ENCODE measurements around the gene FCN1. TPM values are rescaled to one million over a fixed set of nuclear protein-coding genes. Genes with fewer than 3 reads are reported as not detected.

Gene FCN1
- total RNA-seq, 1 donor from 2014 or later: not detected

DNA sequence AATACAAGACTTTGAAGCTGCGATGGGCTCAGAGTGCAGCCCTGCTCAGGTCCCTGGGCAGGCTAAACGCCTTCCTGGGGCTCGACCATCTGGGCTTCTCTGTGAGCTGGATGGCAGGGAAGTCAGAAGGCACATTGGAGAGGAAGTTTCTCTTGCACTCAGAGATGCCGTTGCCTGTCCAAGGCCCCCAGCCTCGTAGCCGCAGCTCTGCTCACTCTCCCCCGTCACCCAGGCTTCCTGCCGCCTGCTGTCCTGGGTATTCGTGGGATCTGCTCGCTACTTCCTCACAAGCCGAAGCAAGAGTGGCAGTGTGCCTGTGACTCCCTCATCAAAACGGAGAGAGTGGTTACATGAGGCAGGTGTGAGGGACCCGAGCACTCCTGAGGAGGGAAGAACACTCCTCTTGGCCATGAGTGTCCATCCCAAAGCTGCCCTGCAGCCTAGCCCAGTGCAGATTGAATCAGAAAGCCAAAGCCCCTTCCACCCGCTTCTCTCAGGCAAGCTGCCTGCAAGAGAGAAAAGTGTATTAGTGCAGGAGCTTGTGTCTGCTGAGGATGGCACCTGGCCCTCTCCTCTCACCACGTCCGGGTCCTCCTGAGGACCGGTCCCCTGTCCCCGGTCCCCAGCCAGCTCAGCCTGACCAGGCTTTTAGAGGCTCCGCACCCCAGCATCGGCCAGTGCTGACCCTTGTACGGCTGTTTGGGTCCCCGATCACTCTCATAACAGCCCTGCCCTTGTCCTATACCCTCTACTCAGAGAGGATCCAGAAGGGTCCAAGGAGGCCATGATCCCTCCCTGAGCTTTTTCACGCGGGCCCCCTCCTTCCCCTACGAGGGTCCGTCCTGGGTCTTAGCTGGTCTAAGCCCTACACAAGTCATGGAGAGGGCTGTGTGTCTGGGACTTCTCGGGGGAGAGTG lies 29.8 kb downstream of the FCN1 start:
- no peak for DNase-seq (ENCODE audit: low spot score, unreplicated experiment)
- Mint-ChIP-seq H3K27ac (no peak overlapping the region), H3K4me1 (ENCODE audit: low read depth) (no peaks in the 10 kb centered on the region), H3K9me3 (ENCODE audit: low read depth) (no peaks in the 10 kb centered on the region), H3K27me3 (peaks cover 16% of the 10 kb centered on the region), H3K36me3 (ENCODE audit: insufficient read depth) (no peaks in the 10 kb centered on the region), H3K4me3 (ENCODE audit: low read depth) (no peak overlapping the region)
- TF ChIP-seq, protein P1, sequence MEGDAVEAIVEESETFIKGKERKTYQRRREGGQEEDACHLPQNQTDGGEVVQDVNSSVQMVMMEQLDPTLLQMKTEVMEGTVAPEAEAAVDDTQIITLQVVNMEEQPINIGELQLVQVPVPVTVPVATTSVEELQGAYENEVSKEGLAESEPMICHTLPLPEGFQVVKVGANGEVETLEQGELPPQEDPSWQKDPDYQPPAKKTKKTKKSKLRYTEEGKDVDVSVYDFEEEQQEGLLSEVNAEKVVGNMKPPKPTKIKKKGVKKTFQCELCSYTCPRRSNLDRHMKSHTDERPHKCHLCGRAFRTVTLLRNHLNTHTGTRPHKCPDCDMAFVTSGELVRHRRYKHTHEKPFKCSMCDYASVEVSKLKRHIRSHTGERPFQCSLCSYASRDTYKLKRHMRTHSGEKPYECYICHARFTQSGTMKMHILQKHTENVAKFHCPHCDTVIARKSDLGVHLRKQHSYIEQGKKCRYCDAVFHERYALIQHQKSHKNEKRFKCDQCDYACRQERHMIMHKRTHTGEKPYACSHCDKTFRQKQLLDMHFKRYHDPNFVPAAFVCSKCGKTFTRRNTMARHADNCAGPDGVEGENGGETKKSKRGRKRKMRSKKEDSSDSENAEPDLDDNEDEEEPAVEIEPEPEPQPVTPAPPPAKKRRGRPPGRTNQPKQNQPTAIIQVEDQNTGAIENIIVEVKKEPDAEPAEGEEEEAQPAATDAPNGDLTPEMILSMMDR (IDR thresholded peaks at IDR 0.05; ENCODE audit: unreplicated experiment): no peak

DNA sequence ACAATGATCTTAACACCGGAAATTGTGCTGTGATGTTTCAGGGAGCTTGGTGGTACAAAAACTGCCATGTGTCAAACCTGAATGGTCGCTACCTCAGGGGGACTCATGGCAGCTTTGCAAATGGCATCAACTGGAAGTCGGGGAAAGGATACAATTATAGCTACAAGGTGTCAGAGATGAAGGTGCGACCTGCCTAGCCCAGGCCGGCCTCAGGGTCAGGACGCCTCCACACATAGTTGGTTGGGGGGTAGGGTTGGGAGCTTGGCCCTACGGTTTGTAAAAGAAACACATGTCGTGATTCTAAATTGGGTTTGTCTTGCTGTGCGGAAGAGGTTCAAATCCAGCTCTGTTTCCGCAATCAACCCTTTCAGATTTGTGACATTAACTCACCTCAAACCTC lies 30.5 kb downstream of the FCN1 start:
- no peaks in the 10 kb centered on the region for H3K4me1 Mint-ChIP-seq (ENCODE audit: low read depth)
- H3K4me3 Mint-ChIP-seq (ENCODE audit: low read depth): no peak overlapping the region
- H3K9me3 Mint-ChIP-seq (ENCODE audit: low read depth): no peaks in the 10 kb centered on the region
- TF ChIP-seq, protein P1 (IDR thresholded peaks at IDR 0.05; ENCODE audit: unreplicated experiment): no peak
- no peak for DNase-seq (ENCODE audit: low spot score, unreplicated experiment)
- H3K27me3 Mint-ChIP-seq: peaks cover 16% of the 10 kb centered on the region
- H3K36me3 Mint-ChIP-seq (ENCODE audit: insufficient read depth): no peaks in the 10 kb centered on the region
- no peak overlapping the region for H3K27ac Mint-ChIP-seq

DNA sequence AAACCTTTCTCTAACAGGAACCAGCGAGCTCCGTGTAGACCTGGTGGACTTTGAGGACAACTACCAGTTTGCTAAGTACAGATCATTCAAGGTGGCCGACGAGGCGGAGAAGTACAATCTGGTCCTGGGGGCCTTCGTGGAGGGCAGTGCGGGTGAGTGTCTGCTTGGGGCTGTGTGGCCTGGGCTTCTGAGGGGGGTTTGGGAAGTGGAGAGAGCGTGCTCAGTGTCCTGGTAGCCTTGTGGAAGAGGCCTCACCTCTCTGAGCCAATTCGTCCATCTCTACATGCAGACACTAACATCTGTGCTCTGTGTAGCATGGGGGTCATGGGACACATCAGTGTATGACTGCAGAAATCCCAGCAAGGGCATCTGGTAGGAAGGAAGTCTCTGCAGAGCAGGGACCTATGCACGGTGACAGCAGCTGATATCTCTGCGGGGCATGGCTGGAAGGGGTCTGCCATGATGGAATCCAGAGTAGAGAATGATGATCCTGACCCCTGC lies 31.2 kb downstream of the FCN1 start:
- Mint-ChIP-seq H3K9me3 (ENCODE audit: low read depth) (no peaks in the 10 kb centered on the region), H3K4me3 (ENCODE audit: low read depth) (no peak overlapping the region), H3K36me3 (ENCODE audit: insufficient read depth) (no peaks in the 10 kb centered on the region), H3K4me1 (ENCODE audit: low read depth) (no peaks in the 10 kb centered on the region), H3K27ac (no peak overlapping the region), H3K27me3 (peaks cover 14% of the 10 kb centered on the region)
- TF ChIP-seq, protein P1 (IDR thresholded peaks at IDR 0.05; ENCODE audit: unreplicated experiment): no peak
- DNase-seq (ENCODE audit: low spot score, unreplicated experiment): no peak

DNA sequence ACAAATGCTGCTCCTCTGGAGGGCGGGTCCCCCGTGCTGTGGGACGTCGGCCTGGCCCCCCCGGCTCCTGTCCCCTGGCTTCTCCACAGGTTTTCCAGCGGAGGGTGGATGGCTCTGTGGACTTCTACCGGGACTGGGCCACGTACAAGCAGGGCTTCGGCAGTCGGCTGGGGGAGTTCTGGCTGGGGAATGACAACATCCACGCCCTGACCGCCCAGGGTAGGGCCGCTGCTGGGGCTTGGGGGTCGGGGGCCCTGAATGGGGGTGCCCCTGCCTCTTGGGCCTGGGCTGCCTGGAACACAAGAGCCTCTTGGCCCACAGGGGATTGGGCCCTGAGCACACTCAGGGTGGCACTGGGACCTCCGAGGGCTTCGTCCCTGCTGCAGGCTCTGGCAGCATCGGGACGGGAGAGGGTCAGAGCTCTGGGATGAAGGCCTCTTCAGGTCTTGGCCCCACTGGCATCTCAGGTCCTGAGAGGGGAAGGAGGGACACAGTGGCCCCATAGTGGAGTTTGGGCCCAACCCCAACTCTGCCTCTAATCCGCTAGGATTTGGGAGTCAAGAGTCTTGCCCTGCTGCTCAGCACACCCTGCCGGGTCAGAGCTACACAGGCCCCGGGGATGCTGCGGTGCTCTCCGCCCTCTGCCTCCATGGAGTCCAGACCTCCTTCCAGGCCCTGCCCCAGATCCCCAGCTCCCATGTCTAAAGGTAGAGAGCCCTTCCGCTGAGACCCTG lies 31.9 kb downstream of the FCN1 start:
- H3K27me3 Mint-ChIP-seq: peaks cover 10% of the 10 kb centered on the region
- H3K36me3 Mint-ChIP-seq (ENCODE audit: insufficient read depth): no peaks in the 10 kb centered on the region
- H3K4me1 Mint-ChIP-seq (ENCODE audit: low read depth): no peaks in the 10 kb centered on the region
- H3K4me3 Mint-ChIP-seq (ENCODE audit: low read depth): no peak overlapping the region
- H3K27ac Mint-ChIP-seq: no peak overlapping the region
- no peak for DNase-seq (ENCODE audit: low spot score, unreplicated experiment)
- TF ChIP-seq, protein P1 (IDR thresholded peaks at IDR 0.05; ENCODE audit: unreplicated experiment): no peak
- no peaks in the 10 kb centered on the region for H3K9me3 Mint-ChIP-seq (ENCODE audit: low read depth)

DNA sequence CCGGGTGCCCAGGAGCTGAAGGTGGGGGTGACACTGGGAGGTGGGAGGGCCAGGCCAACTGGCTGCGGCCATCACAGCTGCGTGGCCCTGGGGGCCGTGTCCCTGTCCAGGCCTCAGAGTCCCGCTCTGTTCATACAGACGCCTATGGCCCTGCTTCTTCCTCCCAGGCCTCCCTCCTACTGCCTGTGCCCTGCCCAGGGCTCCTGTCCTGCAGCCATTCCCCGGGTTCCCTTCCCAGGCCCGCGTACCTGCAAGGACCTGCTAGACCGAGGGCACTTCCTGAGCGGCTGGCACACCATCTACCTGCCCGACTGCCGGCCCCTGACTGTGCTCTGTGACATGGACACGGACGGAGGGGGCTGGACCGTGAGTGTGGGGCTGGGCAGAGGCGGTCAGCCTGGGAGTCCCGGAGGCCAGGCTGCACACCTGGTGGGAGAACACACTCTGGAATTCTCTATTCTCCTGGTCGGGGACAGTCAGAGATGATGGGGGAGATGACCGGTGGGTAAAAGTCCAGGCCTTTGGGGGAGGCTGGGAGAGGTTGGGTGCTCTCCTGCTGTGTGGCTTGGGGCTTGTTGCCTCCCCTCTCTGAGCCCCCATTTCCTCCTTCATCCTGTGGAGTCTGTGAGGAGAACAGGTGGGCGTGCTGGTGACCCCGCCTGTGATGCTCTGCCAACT lies 32.6 kb downstream of the FCN1 start:
- H3K27ac Mint-ChIP-seq: no peak overlapping the region
- DNase-seq (ENCODE audit: low spot score, unreplicated experiment): no peak
- H3K36me3 Mint-ChIP-seq (ENCODE audit: insufficient read depth): no peaks in the 10 kb centered on the region
- peaks cover 10% of the 10 kb centered on the region for H3K27me3 Mint-ChIP-seq
- H3K9me3 Mint-ChIP-seq (ENCODE audit: low read depth): no peaks in the 10 kb centered on the region
- H3K4me1 Mint-ChIP-seq (ENCODE audit: low read depth): no peaks in the 10 kb centered on the region
- TF ChIP-seq, protein P1 (IDR thresholded peaks at IDR 0.05; ENCODE audit: unreplicated experiment): no peak
- no peak overlapping the region for H3K4me3 Mint-ChIP-seq (ENCODE audit: low read depth)
